ENCODE results near the gene EPS8L2. TPM values are rescaled to one million over a fixed set of nuclear protein-coding genes. Genes with fewer than 3 reads are reported as not detected.

Gene EPS8L2
- total RNA-seq, 1 donor: 47.9 TPM

- TF ChIP-seq CTCF (IDR thresholded peaks at IDR 0.05; ENCODE audit: insufficient read depth, low read length): no peak
- no peak for DNase-seq (ENCODE audit: low read depth)
- no peak overlapping the region for H3K4me3 ChIP-seq (ENCODE audit: low read depth, low read length)
Observed at GRCh38 chr11:766106-766935, 60.3 kb downstream of the EPS8L2 start.

GRCh38 chr11:766936-767210 is 60.8 kb downstream of the EPS8L2 start:
- TF ChIP-seq CTCF (IDR thresholded peaks at IDR 0.05; ENCODE audit: insufficient read depth, low read length): no peak
- no peak overlapping the region for H3K4me3 ChIP-seq (ENCODE audit: low read depth, low read length)

DNA sequence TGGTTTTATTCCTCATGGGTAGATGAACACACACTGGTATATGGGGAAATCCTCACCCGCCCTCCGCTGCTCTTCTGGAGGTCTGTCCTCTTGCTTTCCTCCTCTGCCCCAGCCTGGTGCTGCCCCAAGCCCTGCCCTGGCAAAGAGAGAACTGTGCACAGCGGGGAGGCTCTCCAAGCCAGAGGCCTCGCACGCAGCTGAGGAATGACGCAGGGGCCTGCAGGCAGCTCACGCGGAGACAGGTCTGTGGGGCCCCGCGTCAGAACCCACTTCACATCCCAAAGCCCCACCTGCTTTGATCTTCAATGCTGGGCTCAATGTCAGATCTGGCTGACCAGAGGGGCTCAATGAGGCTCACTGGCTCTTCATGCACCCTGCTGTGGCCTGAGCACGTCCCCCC is 61.2 kb downstream of the EPS8L2 start:
- DNase-seq (ENCODE audit: low read depth): no peak

More at GRCh38 chr11:766936-767210, 60.8 kb downstream of the EPS8L2 start:
- DNase-seq (ENCODE audit: low read depth): no peak

DNA sequence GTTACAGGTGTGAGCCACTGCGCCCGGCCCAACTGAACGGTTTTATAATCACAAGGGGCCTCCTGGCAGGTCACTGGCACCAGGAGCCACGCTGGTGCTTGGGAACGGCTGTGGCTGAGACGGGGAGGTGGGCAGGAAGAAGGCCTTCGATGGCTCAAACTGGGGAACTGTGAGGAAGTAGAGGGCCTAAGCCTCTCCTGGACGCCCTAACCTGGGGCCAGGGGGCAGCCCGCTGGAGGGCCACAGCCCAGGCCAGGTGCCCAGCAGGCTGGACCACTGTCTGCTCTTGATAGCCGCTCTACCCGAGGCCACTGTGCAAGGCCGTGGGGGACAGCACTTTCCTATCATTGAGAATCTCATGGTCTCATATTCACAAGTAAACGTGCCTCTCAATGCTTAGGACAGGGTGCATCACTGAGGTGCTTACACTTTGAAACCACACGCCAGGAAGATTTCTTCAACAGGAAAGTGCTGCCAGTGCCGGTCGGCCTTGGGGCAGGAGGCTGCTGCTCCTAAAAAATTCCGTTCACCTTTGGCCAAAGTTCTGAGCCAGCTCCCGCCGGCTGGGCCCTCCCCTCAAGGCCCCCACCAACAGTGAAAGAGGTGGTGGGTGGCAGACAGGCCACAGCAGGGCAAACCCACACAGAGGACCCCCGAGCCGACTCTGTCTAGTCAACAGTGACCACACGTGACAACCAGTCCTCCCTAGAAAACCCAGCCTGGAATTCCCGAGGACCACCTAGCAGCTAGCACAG is 64.0 kb downstream of the EPS8L2 start:
- TF ChIP-seq CTCF (IDR thresholded peaks at IDR 0.05; ENCODE audit: insufficient read depth, low read length): no peak
- no peak for DNase-seq (ENCODE audit: low read depth)

More for the DNA sequence above, 61.2 kb downstream of the EPS8L2 start:
- no peak overlapping the region for H3K4me3 ChIP-seq (ENCODE audit: low read depth, low read length)
- TF ChIP-seq CTCF (IDR thresholded peaks at IDR 0.05; ENCODE audit: insufficient read depth, low read length): no peak

GRCh38 chr11:770642-771616 is 64.9 kb downstream of the EPS8L2 start:
- no peak for TF ChIP-seq CTCF (IDR thresholded peaks at IDR 0.05; ENCODE audit: insufficient read depth, low read length)
- H3K4me3 ChIP-seq (ENCODE audit: low read depth, low read length): no peak overlapping the region
- DNase-seq (ENCODE audit: low read depth): no peak

More for the DNA sequence above, 64.0 kb downstream of the EPS8L2 start:
- H3K4me3 ChIP-seq (ENCODE audit: low read depth, low read length): no peak overlapping the region

- DNase-seq (ENCODE audit: low read depth): no peak
- no peak overlapping the region for H3K4me3 ChIP-seq (ENCODE audit: low read depth, low read length)
- no peak for TF ChIP-seq CTCF (IDR thresholded peaks at IDR 0.05; ENCODE audit: insufficient read depth, low read length)
Observed at GRCh38 chr11:771617-772204, 65.7 kb downstream of the EPS8L2 start.

Data from fibroblast of the aortic adventitia (primary cell).